GM21825 (cell line): ENCODE data around the gene EPHB6.
A peak's percentile ranks its signal among the peaks of the same experiment; 100 is the strongest.

ENCODE experiments used
- ATAC-seq: cut with Tn5 transposase; IDR thresholded peaks from one replicate; pipeline ENCODE4 v1.9.1; 2021; ENCODE audit warnings: mild to moderate bottlenecking, moderate library complexity; ENCODE audit not compliant: unreplicated experiment

Gene EPHB6

GRCh38 chr7:142876991-142877910, 22.4 kb downstream of the EPHB6 start:
- no peak for ATAC-seq

- no peak for ATAC-seq
Measured at GRCh38 chr7:142878315-142878714, 23.4 kb downstream of the EPHB6 start.

GRCh38 chr7:142879060-142879459, 24.2 kb downstream of the EPHB6 start:
- ATAC-seq: no peak

- ATAC-seq: peak; percentile 64
Measured at GRCh38 chr7:142880876-142881505, 26.1 kb downstream of the EPHB6 start.

GRCh38 chr7:142881586-142882337, 26.9 kb downstream of the EPHB6 start:
- ATAC-seq: no peak

GRCh38 chr7:142882338-142882678, 27.4 kb downstream of the EPHB6 start:
- no peak for ATAC-seq

DNA sequence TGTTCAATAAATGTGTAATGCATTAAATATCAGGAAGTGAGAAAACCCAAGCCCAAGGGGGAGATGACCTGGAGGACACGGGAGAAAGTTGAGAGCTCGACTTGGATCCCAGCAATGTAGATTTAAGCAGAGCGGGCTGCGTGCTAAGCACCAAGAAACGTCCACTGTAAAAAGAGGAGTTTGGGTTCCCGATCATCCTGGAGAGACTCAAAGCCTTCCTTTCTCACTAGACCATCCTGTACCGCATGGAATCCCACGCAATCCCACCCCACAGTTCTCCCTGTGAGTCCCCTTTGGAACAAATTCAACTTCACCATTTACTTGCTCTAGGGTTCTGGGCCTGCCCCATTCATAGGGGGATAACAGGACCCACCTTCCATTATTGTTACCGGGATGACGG, 28.3 kb downstream of the EPHB6 start:
- ATAC-seq: no peak

DNA sequence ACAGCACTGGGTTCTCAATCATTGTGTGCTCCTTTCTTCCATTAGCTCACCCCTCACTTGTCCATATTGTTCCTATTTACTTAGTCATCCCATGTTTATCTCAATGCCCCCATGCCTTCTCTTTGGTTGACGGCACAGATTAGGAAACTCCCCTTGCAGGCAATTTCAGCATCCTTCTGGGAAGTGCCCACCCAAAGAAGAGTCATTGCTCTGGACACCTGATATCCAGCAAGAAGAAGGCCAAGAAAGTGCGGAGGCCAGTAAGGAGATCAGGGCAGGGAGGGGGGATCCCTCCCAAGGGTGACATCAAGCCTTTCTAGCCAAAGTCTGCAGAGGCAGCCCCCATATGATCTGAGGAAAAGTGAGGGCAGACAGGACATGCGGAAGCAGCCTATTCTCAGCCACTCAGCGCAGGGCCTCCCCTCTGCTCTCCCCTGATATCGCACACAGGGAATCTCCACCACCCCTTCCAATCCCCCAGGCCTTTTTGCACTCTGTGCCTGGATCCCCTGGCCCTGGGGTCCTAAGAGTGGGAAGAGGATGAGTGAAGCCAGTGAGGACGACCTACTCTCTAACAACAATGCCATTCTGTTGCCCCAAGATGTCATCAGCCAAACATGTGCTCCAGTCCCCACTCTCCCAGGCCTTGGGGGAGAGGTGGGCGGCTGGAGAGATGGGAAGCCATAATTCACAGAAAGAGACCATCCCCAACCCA, 28.9 kb downstream of the EPHB6 start:
- no peak for ATAC-seq

DNA sequence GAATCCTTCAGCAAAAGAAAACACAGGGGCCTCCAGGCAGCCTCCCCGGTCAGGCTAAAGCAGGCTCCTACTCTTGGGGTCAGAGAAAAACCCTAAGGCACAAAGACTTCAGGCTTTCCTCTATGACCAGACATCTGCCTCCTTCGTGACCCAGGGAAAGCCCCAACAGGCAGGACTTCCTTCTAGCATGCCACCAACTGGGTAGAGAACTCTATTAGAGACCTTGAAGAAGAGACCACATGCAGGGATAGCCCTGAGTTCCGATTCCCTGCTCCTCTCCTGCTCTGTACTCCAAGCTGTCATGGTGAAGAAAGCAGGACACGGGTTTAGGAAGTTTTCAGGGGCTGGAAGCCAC, 29.4 kb downstream of the EPHB6 start:
- ATAC-seq: no peak

DNA sequence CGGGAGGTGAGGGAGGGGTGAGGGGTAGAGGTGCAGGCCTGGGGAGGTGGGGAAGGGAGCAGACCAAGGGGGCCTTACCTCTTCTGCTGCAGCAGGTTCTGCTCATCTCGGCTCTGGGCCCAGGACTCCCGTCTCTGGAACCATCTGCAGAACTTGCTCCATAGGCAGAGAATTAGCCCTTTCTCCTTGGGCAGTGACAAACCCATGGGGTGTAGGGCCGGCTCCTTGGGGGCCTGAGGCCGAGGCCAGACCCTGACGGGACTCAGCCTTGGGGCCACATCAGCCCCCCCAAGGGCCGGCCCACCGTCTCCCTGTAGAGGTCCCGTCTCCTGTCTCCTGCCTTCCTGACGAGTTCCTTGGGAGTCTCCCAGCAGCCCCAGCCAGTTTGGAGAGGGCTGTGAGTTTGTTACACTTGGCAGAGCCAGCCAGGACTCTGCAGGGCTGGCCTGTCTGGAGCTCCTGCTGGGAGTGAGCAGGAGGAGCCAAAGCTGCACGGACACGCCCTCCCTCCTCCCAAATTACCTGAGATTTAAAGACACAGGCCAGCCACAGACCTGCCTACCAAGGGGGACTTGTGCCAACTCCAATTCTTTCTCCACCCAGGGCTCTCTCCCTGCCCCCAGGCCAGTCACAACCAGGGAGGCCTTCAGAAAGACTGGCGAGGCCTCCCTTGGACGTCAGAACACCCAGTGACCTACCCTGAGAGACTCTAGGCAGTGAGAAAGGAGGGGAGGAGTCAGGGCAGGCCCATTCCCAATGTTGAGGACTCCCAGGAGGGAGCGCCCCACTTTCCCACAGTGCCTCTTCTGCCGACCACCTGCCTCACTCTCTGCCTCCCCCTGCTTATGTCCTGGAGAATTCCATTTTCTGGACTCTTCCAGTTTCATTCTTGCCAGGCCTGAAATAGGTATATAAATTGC, 30.7 kb downstream of the EPHB6 start, which contains the start of gene TRPV6:
Gene TRPV6, minus strand, starts transcription at position 435 of the 920 bp plus-strand sequence.
- no peak for ATAC-seq

DNA sequence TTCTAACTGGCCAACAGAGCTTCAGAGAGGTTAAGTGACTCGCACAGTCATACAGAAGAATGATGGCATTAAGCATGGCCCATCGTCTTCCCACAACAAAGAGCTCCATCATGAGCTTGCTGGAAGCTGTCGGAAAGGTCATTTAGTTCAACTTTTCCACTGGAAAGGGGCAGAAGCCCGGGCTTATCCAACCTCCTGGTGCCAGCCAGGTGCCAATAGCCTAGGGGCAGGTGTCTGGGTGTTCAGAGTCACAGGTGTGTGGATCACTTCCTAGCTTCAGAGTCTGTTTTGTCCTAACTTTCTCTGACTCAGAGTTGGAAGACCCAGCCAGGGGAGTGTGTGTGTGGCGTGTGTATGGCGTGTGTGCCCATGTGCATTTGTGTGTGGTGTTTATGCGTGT, 32.0 kb downstream of the EPHB6 start:
- ATAC-seq: no peak

DNA sequence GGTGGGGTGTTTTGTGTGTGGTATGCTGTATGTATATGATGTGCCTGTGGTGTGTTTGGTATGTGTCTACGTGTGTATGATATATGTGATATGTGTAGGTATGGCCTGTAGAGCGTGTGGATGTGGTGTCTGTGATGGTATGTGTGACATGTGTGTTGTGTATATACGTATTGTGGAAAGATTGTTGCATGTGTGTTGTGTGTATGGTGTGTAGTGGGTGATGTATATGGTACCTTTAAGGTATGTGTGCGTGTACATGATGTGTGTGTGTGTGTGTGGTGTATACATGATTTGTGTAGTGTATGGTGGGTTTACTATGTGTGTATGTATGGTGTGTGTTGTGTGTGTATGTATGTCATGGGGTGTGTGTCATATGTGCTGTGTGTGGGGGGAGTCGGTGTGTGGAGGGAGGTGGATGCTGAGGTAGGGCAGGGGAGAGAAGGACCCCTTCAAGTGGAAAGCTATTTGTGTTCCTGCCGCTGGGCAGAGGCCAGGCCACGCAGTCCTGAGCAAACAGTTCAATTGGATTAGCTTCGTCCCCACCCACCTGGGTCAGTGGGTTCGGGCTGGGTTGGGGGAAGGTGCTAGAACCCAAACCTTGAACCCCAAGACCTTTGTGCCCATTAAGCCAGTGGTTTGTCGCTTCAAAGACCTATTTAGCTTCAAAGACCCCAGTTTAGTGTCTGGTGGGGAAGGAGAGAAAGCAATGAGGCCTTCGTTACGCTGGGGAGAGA, 32.6 kb downstream of the EPHB6 start:
- ATAC-seq: no peak

GRCh38 chr7:142889816-142890215, 34.9 kb downstream of the EPHB6 start:
- ATAC-seq: no peak

- no peak for ATAC-seq
Measured at GRCh38 chr7:142890874-142891485, 36.1 kb downstream of the EPHB6 start.

GRCh38 chr7:142891490-142892082, 36.7 kb downstream of the EPHB6 start:
- ATAC-seq: no peak

DNA sequence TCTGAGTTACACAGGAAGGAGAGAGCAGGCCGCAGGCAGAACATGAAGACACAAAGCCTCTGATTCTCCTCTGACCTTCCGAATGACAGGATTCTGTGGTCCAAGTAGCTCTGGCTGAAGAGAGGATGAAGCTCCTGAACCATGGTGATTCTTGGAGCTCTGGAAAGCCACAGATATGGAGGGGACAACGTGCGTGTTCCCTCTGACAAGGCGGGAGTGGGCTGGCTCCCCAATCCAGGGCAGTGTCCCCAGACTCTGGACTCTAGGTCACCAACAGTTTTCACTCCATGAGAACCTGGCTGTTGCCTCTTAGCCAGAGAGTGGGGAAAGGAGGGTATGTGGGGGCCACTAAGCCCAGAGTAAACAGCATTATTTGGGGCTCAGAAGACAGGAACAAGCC, 38.1 kb downstream of the EPHB6 start:
- ATAC-seq: no peak

- no peak for ATAC-seq
Measured at GRCh38 chr7:142894112-142894984, 39.5 kb downstream of the EPHB6 start.
